Measurements from ENCODE around the gene NAA80. TPM values are rescaled to one million over a fixed set of nuclear protein-coding genes. Genes with fewer than 3 reads are reported as not detected.
"Not testable (repeated sequence)": the region's sequence is repeated elsewhere in the genome, so short reads cannot be mapped to it uniquely, and the experiment has no call there.

The NAA80 gene
- total RNA-seq, 1 donor from 2014 or later, result 4.5 TPM

- no peak for DNase-seq
These were observed 15.1 kb upstream of the NAA80 start for GRCh38 chr3:50314342-50314741.

- not testable (repeated sequence) for DNase-seq
These were observed 12.8 kb upstream of the NAA80 start for GRCh38 chr3:50312041-50312440.

- DNase-seq, result no peak
These were observed 5.4 kb upstream of the NAA80 start for GRCh38 chr3:50304601-50305000.

- DNase-seq, result no peak
These were observed 4.0 kb upstream of the NAA80 start, which contains the start of gene HYAL1 for GRCh38 chr3:50303013-50303815. HYAL1 (minus strand) TSS chr3:50303574; CDS start chr3:50302956, 618 bp downstream.

- no peak for DNase-seq
These were observed 3.1 kb upstream of the NAA80 start for GRCh38 chr3:50302095-50303012.

- DNase-seq, result no peak
These were observed 1.6 kb upstream of the NAA80 start for GRCh38 chr3:50300681-50301254.

GRCh38 chr3:50299929-50300680, 900 bp upstream of the NAA80 start:
- peak; percentile 64 for DNase-seq

- no peak for DNase-seq
These were observed 378 bp upstream of the NAA80 start for GRCh38 chr3:50299638-50299928.

- DNase-seq, result no peak
These were observed 1.1 kb downstream of the NAA80 start for GRCh38 chr3:50297896-50298725.

GRCh38 chr3:50297384-50297775, 1.8 kb downstream of the NAA80 start:
- DNase-seq, result no peak

GRCh38 chr3:50296721-50297383, 2.4 kb downstream of the NAA80 start:
- DNase-seq, result no peak

- DNase-seq, result no peak
These were observed 3.4 kb downstream of the NAA80 start for GRCh38 chr3:50295553-50296431.

GRCh38 chr3:50294492-50295403, 4.5 kb downstream of the NAA80 start:
- no peak for DNase-seq

GRCh38 chr3:50294089-50294488, 5.1 kb downstream of the NAA80 start:
- no peak for DNase-seq

GRCh38 chr3:50293079-50293801, 6.0 kb downstream of the NAA80 start:
- no peak for DNase-seq

- DNase-seq, result peak; percentile 98
These were observed 6.8 kb downstream of the NAA80 start, which contains the start of gene IFRD2 for GRCh38 chr3:50292159-50293078. IFRD2 (minus strand) TSS chr3:50292429; CDS start chr3:50292274, 155 bp downstream.
